ENCODE results near the gene LUC7L. TPM values are rescaled to one million over a fixed set of nuclear protein-coding genes. Genes with fewer than 3 reads are reported as not detected.

Gene LUC7L
- polyA plus RNA-seq, 1 donor (not counting 4 experiments of a cell fraction or from before 2014, with no cell fraction given): 31.0 TPM

- no peaks in the 10 kb centered on the region for H3K9me1 ChIP-seq (ENCODE audit: control insufficient read depth, extremely low read depth, insufficient read depth, low read length)
- no peak overlapping the region for H3K4me3 ChIP-seq (ENCODE audit: control insufficient read depth in 2 of 3, extremely low read depth in 1 of 3, insufficient read depth in 2 of 3, low read depth in 1 of 3, low read length in 3 of 3)
- no peaks in the 10 kb centered on the region for H3K79me2 ChIP-seq (ENCODE audit: control insufficient read depth, insufficient read depth, low read length)
- DNase-seq (ENCODE audit: low read depth, low spot score) (no peak), FAIRE-seq (no peak)
- no peak overlapping the region for H3K4me2 ChIP-seq (ENCODE audit: control insufficient read depth, extremely low read depth, insufficient read depth, low read depth, low read length)
- H3K9me3 ChIP-seq (ENCODE audit: control insufficient read depth, low read depth, low read length): no peaks in the 10 kb centered on the region
- H4K20me1 ChIP-seq (ENCODE audit: control insufficient read depth, extremely low read depth, insufficient read depth, low read length): no peaks in the 10 kb centered on the region
- no peak overlapping the region for H3K27ac ChIP-seq (ENCODE audit: control insufficient read depth, insufficient read depth, low read length)
- dilution Hi-C loops (cut with MboI; ENCODE audit: extremely low pct_ligation_motif_present, low sequenced_read_pairs): no loop called here
- no peaks in the 10 kb centered on the region for H3K36me3 ChIP-seq (ENCODE audit: control insufficient read depth in 2 of 2, extremely low read depth in 1 of 2, insufficient read depth in 2 of 2, low read length in 2 of 2)
- peaks cover under 1% of the 10 kb centered on the region for H3K27me3 ChIP-seq (ENCODE audit: control insufficient read depth, extremely low read depth, insufficient read depth, low read length)
- no peaks in the 10 kb centered on the region for H3K4me1 ChIP-seq (ENCODE audit: control insufficient read depth, extremely low read depth, insufficient read depth, low read length)
- TF ChIP-seq CTCF (optimal IDR thresholded peaks at IDR 0.05 in 1 of 3, IDR thresholded peaks at IDR 0.05 in 1 of 3, conservative IDR thresholded peaks at IDR 0.05 in 1 of 3; ENCODE audit: extremely low read depth in 1 of 3, insufficient read depth in 2 of 3, low read length in 3 of 3): no peak
- TF ChIP-seq EZH2 (IDR thresholded peaks at IDR 0.05; ENCODE audit: low read length): no peak
- H2AFZ ChIP-seq (ENCODE audit: control insufficient read depth, low read length): no peak overlapping the region
- no peak overlapping the region for H3K9ac ChIP-seq (ENCODE audit: control insufficient read depth, extremely low read depth, insufficient read depth, low read length)
Measured at GRCh38 chr16:143456-143855, 85.8 kb downstream of the LUC7L start.

DNA sequence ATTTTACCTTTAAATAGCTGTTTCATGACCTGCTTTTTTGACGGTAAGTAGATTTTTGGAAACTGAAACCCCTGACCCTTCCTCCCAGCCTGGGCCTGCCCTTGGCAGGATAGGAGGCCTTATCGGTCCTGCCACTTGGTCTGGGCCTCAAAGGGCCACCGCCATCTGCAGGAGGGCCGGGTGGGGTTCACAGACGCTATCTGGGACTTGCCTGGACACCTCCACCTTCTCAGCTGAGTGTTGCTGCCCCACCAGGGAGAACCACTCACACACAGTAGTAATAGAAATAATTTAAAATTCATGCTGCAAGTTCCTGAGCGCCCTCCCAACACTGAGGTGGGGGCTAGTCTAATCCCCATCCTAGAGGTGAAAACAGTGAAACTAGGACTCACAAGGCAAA is 86.2 kb downstream of the LUC7L start:
- H2AFZ ChIP-seq (ENCODE audit: control insufficient read depth, low read length): no peak overlapping the region
- no peak overlapping the region for H3K9ac ChIP-seq (ENCODE audit: control insufficient read depth, extremely low read depth, insufficient read depth, low read length)
- no peaks in the 10 kb centered on the region for H4K20me1 ChIP-seq (ENCODE audit: control insufficient read depth, extremely low read depth, insufficient read depth, low read length)
- FAIRE-seq (no peak), DNase-seq (ENCODE audit: low read depth, low spot score) (no peak)
- H3K27me3 ChIP-seq (ENCODE audit: control insufficient read depth, extremely low read depth, insufficient read depth, low read length): no peaks in the 10 kb centered on the region
- dilution Hi-C loops (cut with MboI; ENCODE audit: extremely low pct_ligation_motif_present, low sequenced_read_pairs): no loop called here
- no peak overlapping the region for H3K4me2 ChIP-seq (ENCODE audit: control insufficient read depth, extremely low read depth, insufficient read depth, low read depth, low read length)
- H3K79me2 ChIP-seq (ENCODE audit: control insufficient read depth, insufficient read depth, low read length): peaks cover under 1% of the 10 kb centered on the region
- TF ChIP-seq CTCF (optimal IDR thresholded peaks at IDR 0.05 in 1 of 3, IDR thresholded peaks at IDR 0.05 in 1 of 3, conservative IDR thresholded peaks at IDR 0.05 in 1 of 3; ENCODE audit: extremely low read depth in 1 of 3, insufficient read depth in 2 of 3, low read length in 3 of 3) (no peak), EZH2 (IDR thresholded peaks at IDR 0.05; ENCODE audit: low read length) (no peak)
- H3K9me1 ChIP-seq (ENCODE audit: control insufficient read depth, extremely low read depth, insufficient read depth, low read length): no peaks in the 10 kb centered on the region
- H3K36me3 ChIP-seq (ENCODE audit: control insufficient read depth in 2 of 2, extremely low read depth in 1 of 2, insufficient read depth in 2 of 2, low read length in 2 of 2): no peaks in the 10 kb centered on the region
- no peaks in the 10 kb centered on the region for H3K9me3 ChIP-seq (ENCODE audit: control insufficient read depth, low read depth, low read length)
- no peak overlapping the region for H3K27ac ChIP-seq (ENCODE audit: control insufficient read depth, insufficient read depth, low read length)
- no peak overlapping the region for H3K4me3 ChIP-seq (ENCODE audit: control insufficient read depth in 2 of 3, extremely low read depth in 1 of 3, insufficient read depth in 2 of 3, low read depth in 1 of 3, low read length in 3 of 3)
- no peaks in the 10 kb centered on the region for H3K4me1 ChIP-seq (ENCODE audit: control insufficient read depth, extremely low read depth, insufficient read depth, low read length)

Measured in keratinocyte (primary cell).